Uterus (tissue), 4 donors: ENCODE data around the gene SMAD4. TPM values are rescaled to one million over a fixed set of nuclear protein-coding genes. Genes with fewer than 3 reads are reported as not detected.

ENCODE experiments used
- total RNA-seq, 4 donors: library from RNA; depleted of rRNA in 3 of 4; stranded (reverse); fragments of >200 nt in 3 of 4; gene quantifications; one replicate each; pipeline versions ENCODE4 v1.1.0 to v1.2.4, GENCODE V29; 2014 to 2023
- donor health status: DM: yes; HTN: yes; CAD: no.

Gene SMAD4
- total RNA-seq, 4 donors from 2014 or later = 104 to 198 (median 141) TPM

Other genes starting within 250 kb of the SMAD4 start
- under 1 TPM in 3 of 4 donors, not detected in 1; 0.24 to 0.28 (median 0.26) TPM for gene MRO, start 210.2 kb upstream of the SMAD4 start, total RNA-seq
- gene ME2, start 151.1 kb upstream of the SMAD4 start, total RNA-seq = 10 to 100 TPM; 11.8 to 60.8 (median 48.1) TPM
- gene ELAC1, start 62.2 kb upstream of the SMAD4 start, total RNA-seq = 10 to 100 TPM in 2 of 4 donors, 1 to 10 TPM in 2; 4.1 to 26.2 (median 9.4) TPM
- 10 to 100 TPM; 20.7 to 69.4 (median 40.7) TPM for gene MEX3C, start 167.5 kb downstream of the SMAD4 start, total RNA-seq